Stomach (tissue), 9 donors: ENCODE results near the gene PAGR1. TPM values are rescaled to one million over a fixed set of nuclear protein-coding genes. Genes with fewer than 3 reads are reported as not detected.
"Not testable (repeated sequence)": the region's sequence is repeated elsewhere in the genome, so short reads cannot be mapped to it uniquely, and the experiment has no call there.

Source experiments
- DNase-seq, 2 donors: peaks; one replicate each; pipeline versions ENCODE4 v3.0.0 to v3.0.0-alpha.2; 2013 to 2019
- H3K27ac ChIP-seq, 5 donors: fragments of 200-600 bp in 4 of 5; sonication (generic) in 4 of 5; one replicate each; pipeline ENCODE4 v1.5.1; 2013 to 2019; ENCODE audit warnings: mild to moderate bottlenecking in 1 of 5, moderate library complexity in 1 of 5
- H3K27me3 ChIP-seq, 3 donors: fragments of 200-600 bp; sonication (generic); one replicate each; pipeline ENCODE4 v1.5.1; 2017 to 2019; ENCODE audit warnings: mixed run types in 1 of 3
- H3K36me3 ChIP-seq, 4 donors: fragments of 200-600 bp; sonication (generic); 1 replicate in 3 of 4; 2 replicates in 1 of 4; pipeline ENCODE4 v1.5.1; 2016 to 2019
- H3K4me1 ChIP-seq, 4 donors: fragments of 200-600 bp; sonication (generic); one replicate each; pipeline ENCODE4 v1.5.1; 2016 to 2019
- H3K4me3 ChIP-seq, 4 donors: fragments of 200-600 bp; sonication (generic) in 3 of 4; one replicate each; pipeline ENCODE4 v1.5.1; 2016 to 2019; ENCODE audit warnings: mild to moderate bottlenecking in 1 of 4
- H3K9me3 ChIP-seq, 4 donors: fragments of 200-600 bp; sonication (generic); one replicate each; pipeline ENCODE4 v1.5.1; 2016 to 2019
- EP300 ChIP-seq: sonication (generic); formaldehyde crosslinking; IDR thresholded peaks from one replicate; pipeline ENCODE4 v1.6.1; 2017; ENCODE audit warnings: antibody characterized with exemption
- POLR2A ChIP-seq, 4 donors: fragments of 450-650 bp; IDR thresholded peaks; one replicate each; pipeline ENCODE4 v1.6.1; 2016; ENCODE audit warnings: antibody characterized with exemption in 4 of 4, control low read depth in 2 of 4, mild to moderate bottlenecking in 1 of 4, moderate library complexity in 1 of 4
- POLR2AphosphoS5 ChIP-seq, 3 donors: sonication (generic); formaldehyde crosslinking; IDR thresholded peaks; one replicate each; pipeline ENCODE4 v1.6.1; 2016; ENCODE audit warnings: antibody characterized with exemption in 3 of 3
- WGBS, 5 donors: extraction: QIAGEN DNeasy Blood & Tissue Kit in 3 of 5; methylation state at CpG; one replicate each; pipeline versions ENCODE4 v1.1.5 to v1.1.7; 2013 to 2018; 5-methylcytosine and 5-hydroxymethylcytosine counted together
- intact Hi-C: fragments of 100-400 bp; cut with DNase I; formaldehyde crosslinking; loops from one replicate; pipeline ENCODE4 v1.15.1; 2023; ENCODE audit warnings: low total_unique reads
- polyA plus RNA-seq, 3 donors: library from polyadenylated mRNA; stranded (reverse); fragments of 200-250 nt; gene quantifications; one replicate each; pipeline ENCODE4 v1.2.3, GENCODE V29; 2013
- total RNA-seq, 5 donors: library from RNA; depleted of rRNA; stranded (reverse); fragments of >200 nt; gene quantifications; one replicate each; pipeline versions ENCODE4 v1.1.0 to v1.2.3, GENCODE V29; 2014 to 2016
- TF ChIP-seq, protein P1 (sequence below), 7 experiments: fragments of 450-650 bp in 4 of 7; fragments of 200-600 bp in 3 of 7; sonication (generic) in 3 of 7; IDR thresholded peaks; one replicate each; pipeline ENCODE4 v1.5.1; 2016 to 2019; ENCODE audit warnings: antibody characterized with exemption in 7 of 7, control low read depth in 2 of 7, mild to moderate bottlenecking in 1 of 7
- donor health status: healthy with polysubstance abuse.
- donor health status: Bipolar disorder and iron deficiency.
- donor health status: healthy.

The PAGR1 gene
- total and polyA plus RNA-seq, 8 donors, result 7.1 to 124 (median 25.5) TPM

GRCh38 chr16:29775742-29776408, 40.1 kb upstream of the PAGR1 start:
- H3K36me3 ChIP-seq, result no peaks in the 10 kb centered on the region
- H3K27me3 ChIP-seq, result peaks cover 0 to 14% (median 0%) of the 10 kb centered on the region in 3 donors
- H3K4me1 ChIP-seq, result no peaks in the 10 kb centered on the region
- DNase-seq, result peak in 1 of 2 donors; percentile 27
- intact Hi-C loops, result loop anchor here (5.0 kb wide), 1 partner anchor 49 kb away; no protein-coding TSS in a partner anchor
- no peak overlapping the region for H3K4me3 ChIP-seq
- H3K27ac ChIP-seq, result no peak overlapping the region
- no peaks in the 10 kb centered on the region for H3K9me3 ChIP-seq
- TF ChIP-seq POLR2A (IDR thresholded peaks at IDR 0.05) (no peak), POLR2AphosphoS5 (IDR thresholded peaks at IDR 0.05) (no peak), EP300 (no peak)
- TF ChIP-seq, protein P1, sequence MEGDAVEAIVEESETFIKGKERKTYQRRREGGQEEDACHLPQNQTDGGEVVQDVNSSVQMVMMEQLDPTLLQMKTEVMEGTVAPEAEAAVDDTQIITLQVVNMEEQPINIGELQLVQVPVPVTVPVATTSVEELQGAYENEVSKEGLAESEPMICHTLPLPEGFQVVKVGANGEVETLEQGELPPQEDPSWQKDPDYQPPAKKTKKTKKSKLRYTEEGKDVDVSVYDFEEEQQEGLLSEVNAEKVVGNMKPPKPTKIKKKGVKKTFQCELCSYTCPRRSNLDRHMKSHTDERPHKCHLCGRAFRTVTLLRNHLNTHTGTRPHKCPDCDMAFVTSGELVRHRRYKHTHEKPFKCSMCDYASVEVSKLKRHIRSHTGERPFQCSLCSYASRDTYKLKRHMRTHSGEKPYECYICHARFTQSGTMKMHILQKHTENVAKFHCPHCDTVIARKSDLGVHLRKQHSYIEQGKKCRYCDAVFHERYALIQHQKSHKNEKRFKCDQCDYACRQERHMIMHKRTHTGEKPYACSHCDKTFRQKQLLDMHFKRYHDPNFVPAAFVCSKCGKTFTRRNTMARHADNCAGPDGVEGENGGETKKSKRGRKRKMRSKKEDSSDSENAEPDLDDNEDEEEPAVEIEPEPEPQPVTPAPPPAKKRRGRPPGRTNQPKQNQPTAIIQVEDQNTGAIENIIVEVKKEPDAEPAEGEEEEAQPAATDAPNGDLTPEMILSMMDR (IDR thresholded peaks at IDR 0.05), result no peak
- 71 to 80% (median 75%) methylated on average over 4 of the region's 4 CpGs for WGBS, 5 donors

DNA sequence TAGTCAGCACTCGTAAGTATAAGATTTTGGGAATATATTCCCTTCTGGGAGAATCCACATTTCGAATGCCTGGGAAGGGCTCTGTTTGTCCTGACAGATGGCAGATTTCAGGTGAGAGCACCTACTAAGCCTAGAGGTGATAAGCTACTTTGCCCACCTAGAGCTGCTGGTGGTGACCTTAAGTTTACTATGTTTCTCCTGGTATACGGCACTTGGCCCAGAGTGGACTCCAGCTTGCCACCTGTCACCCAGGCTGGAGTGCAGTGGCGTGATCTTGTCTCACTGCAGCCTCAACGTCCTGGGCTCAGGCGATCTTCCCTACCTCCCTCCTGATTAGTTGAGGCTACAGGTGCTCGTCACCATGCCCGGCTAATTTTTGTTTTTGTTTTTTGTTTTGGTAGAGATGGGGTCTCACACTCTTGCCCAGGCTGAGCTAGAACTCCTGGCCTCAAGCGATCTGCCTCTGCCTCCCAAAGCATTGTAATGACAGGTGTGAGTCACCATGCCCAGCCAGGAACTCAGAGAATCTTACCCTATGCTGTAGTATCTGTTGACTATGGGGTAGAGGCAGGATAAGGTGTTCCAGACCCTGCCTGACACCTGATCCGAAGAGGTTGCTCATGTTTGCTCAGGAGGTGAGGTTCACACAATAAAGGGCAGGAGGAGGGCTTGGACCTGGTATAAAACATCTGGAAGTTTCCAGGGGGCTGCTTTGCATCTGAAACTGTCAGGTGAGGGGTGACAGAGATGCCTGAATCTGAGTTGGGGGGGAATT, 38.2 kb upstream of the PAGR1 start, which contains the start of gene ZG16:
Gene ZG16 (plus strand): TSS at position 681 of the 775 bp plus-strand sequence. CDS start 1,011 bp downstream, outside the sequence.
- H3K27me3 ChIP-seq, result peaks cover 0 to 14% (median 0%) of the 10 kb centered on the region in 3 donors
- H3K4me3 ChIP-seq, result no peak within 1 kb of the TSS
- H3K4me1 ChIP-seq, result no peaks in the 10 kb centered on the region
- H3K9me3 ChIP-seq, result no peaks in the 10 kb centered on the region
- H3K27ac ChIP-seq, result no peak within 1 kb of the TSS
- intact Hi-C loops, result loop anchor here (5.0 kb wide), 1 partner anchor 50 kb away; no protein-coding TSS in a partner anchor
- WGBS, 5 donors, result 74 to 85% (median 77%) methylated on average over 9 to 10 of the region's 10 CpGs
- no peak for TF ChIP-seq POLR2AphosphoS5 (IDR thresholded peaks at IDR 0.05)
- TF ChIP-seq, protein P1 (IDR thresholded peaks at IDR 0.05), result no peak
- no peak for TF ChIP-seq POLR2A (IDR thresholded peaks at IDR 0.05)
- TF ChIP-seq EP300, result no peak
- no peaks in the 10 kb centered on the region for H3K36me3 ChIP-seq
- DNase-seq, result no peak

GRCh38 chr16:29779474-29779873, 36.5 kb upstream of the PAGR1 start:
- no peak for DNase-seq
- no peaks in the 10 kb centered on the region for H3K9me3 ChIP-seq
- H3K36me3 ChIP-seq, result no peaks in the 10 kb centered on the region
- H3K4me1 ChIP-seq, result no peaks in the 10 kb centered on the region
- no peak overlapping the region for H3K4me3 ChIP-seq
- H3K27me3 ChIP-seq, result peaks cover 0 to 14% (median 0%) of the 10 kb centered on the region in 3 donors
- no peak for TF ChIP-seq POLR2AphosphoS5 (IDR thresholded peaks at IDR 0.05)
- TF ChIP-seq EP300, result no peak
- no peak for TF ChIP-seq POLR2A (IDR thresholded peaks at IDR 0.05)
- TF ChIP-seq, protein P1 (IDR thresholded peaks at IDR 0.05), result no peak
- 35 to 62% (median 51%) methylated on average over 10 of the region's 10 CpGs for WGBS, 5 donors
- H3K27ac ChIP-seq, result no peak overlapping the region
- intact Hi-C loops, result loop anchor here (5.0 kb wide), 1 partner anchor 52 kb away; no protein-coding TSS in a partner anchor

GRCh38 chr16:29783094-29783953, 32.6 kb upstream of the PAGR1 start:
- DNase-seq, H3K9me3 ChIP-seq, intact Hi-C loops, H3K4me3 ChIP-seq, H3K27ac ChIP-seq, H3K36me3 ChIP-seq: not testable (repeated sequence)
- peaks cover 0 to 11% (median 10%) of the 10 kb centered on the region in 4 donors for H3K4me1 ChIP-seq
- 59 to 65% (median 63%) methylated on average over 13 of the region's 13 CpGs for WGBS, 5 donors
- peaks cover 0 to 14% (median 0%) of the 10 kb centered on the region in 3 donors for H3K27me3 ChIP-seq
